H1 (cell line): ENCODE measurements around the gene AMOTL2. TPM values are rescaled to one million over a fixed set of nuclear protein-coding genes. Genes with fewer than 3 reads are reported as not detected.

ENCODE experiments used
- CTCF ChIP-seq, 3 experiments: IDR thresholded peaks; 1 replicate in 2 of 3; 2 replicates in 1 of 3; pipeline versions ENCODE4 v1.5.1 to v1.6.1; 2011; ENCODE audit warnings: low read length in 3 of 3, mild to moderate bottlenecking in 3 of 3, inconsistent platforms in 2 of 3, low read depth in 1 of 3, moderate library complexity in 1 of 3; ENCODE audit not compliant: insufficient read depth in 1 of 3; ENCODE audit errors: control extremely low read depth in 1 of 3
- GTF2F1 ChIP-seq: IDR thresholded peaks from 2 replicates; pipeline ENCODE4 v1.6.1; 2012; ENCODE audit warnings: low read depth, low read length, improper control_type of control experiment, borderline replicate concordance
- TBP ChIP-seq: IDR thresholded peaks from 2 replicates; pipeline ENCODE4 v1.6.1; 2011; ENCODE audit warnings: low read depth, low read length, improper control_type of control experiment
- ZNF274 ChIP-seq: IDR thresholded peaks from 2 replicates; pipeline ENCODE4 v1.7.0; 2012; ENCODE audit warnings: low read length, borderline replicate concordance; ENCODE audit errors: extremely low read depth
- polyA plus RNA-seq, 7 experiments: library from polyadenylated mRNA; depleted of rRNA in 3 of 7; stranded (reverse) in 5 of 7; unstranded in 2 of 7; fragments of >200 nt in 5 of 7; fragments of 200-250 nt in 2 of 7; gene quantifications; 1 replicate in 5 of 7; 2 replicates in 1 of 7; 4 replicates in 1 of 7; pipeline versions ENCODE4 v1.2.1 to v1.2.3, GENCODE V29; 2011 to 2013; ENCODE audit warnings: missing spikeins in 2 of 7, mixed read lengths in 2 of 7
- total RNA-seq: library from RNA; stranded (reverse); fragmentation: NEBNext Ultra II Directional; extraction: Animal tissue kit (Norgen Biotek cat#: 25700); gene quantifications from 2 replicates; pipeline ENCODE4 v1.2.1, GENCODE V29; 2021

Gene AMOTL2
- total and polyA plus RNA-seq, 2 of the 8 experiments (the other 6 are each of a cell fraction or from before 2014, with no cell fraction given), result 19.0 to 63.7 TPM

- no peak for TF ChIP-seq GTF2F1
- no peak for TF ChIP-seq ZNF274
- TF ChIP-seq CTCF (IDR thresholded peaks at IDR 0.05; ENCODE audit: control extremely low read depth in 1 of 3, insufficient read depth in 1 of 3, low read depth in 1 of 3, low read length in 3 of 3), result no peak
- TF ChIP-seq TBP, result no peak
Observed at GRCh38 chr3:134334231-134334900, 39.9 kb downstream of the AMOTL2 start (continued).
